Transverse colon (tissue), 4 donors: Measurements from ENCODE around the gene NR4A2. TPM values are rescaled to one million over a fixed set of nuclear protein-coding genes. Genes with fewer than 3 reads are reported as not detected.

Experiments used
- DNase-seq: peaks from one replicate; pipeline ENCODE4 v3.0.0-alpha.2; 2019
- H3K27ac ChIP-seq, 4 donors: fragments of 200-600 bp; sonication (generic); 2 replicates each; pipeline ENCODE4 v1.5.1; 2016 to 2018; ENCODE audit warnings: inconsistent platforms in 4 of 4
- H3K27me3 ChIP-seq: fragments of 200-600 bp; sonication (generic); 2 replicates; pipeline ENCODE4 v1.5.1; 2017; ENCODE audit warnings: inconsistent platforms
- H3K36me3 ChIP-seq, 4 donors: fragments of 200-600 bp; sonication (generic); 2 replicates each; pipeline ENCODE4 v1.5.1; 2017 to 2019; ENCODE audit warnings: inconsistent platforms in 4 of 4
- H3K4me1 ChIP-seq, 4 donors: fragments of 200-600 bp; sonication (generic); 2 replicates each; pipeline ENCODE4 v1.5.1; 2017 to 2020; ENCODE audit warnings: inconsistent platforms in 4 of 4
- H3K4me3 ChIP-seq, 4 donors: fragments of 200-600 bp; sonication (generic); 1 replicate in 1 of 4; 2 replicates in 3 of 4; pipeline versions ENCODE4 v1.5.1 to v1.6.1; 2017 to 2019; ENCODE audit warnings: inconsistent platforms in 4 of 4
- H3K9me3 ChIP-seq, 2 donors: fragments of 200-600 bp; sonication (generic); 2 replicates each; pipeline ENCODE4 v1.5.1; 2017 to 2019; ENCODE audit warnings: inconsistent platforms in 2 of 2
- CTCF ChIP-seq, 5 experiments: fragments of 200-600 bp in 3 of 5; fragments of 450-650 bp in 2 of 5; sonication (generic) in 3 of 5; IDR thresholded peaks; 1 replicate in 2 of 5; 2 replicates in 3 of 5; pipeline ENCODE4 v1.5.1; 2016 to 2017; ENCODE audit warnings: antibody characterized with exemption in 5 of 5, inconsistent platforms in 3 of 5, mild to moderate bottlenecking in 2 of 5, moderate library complexity in 1 of 5
- EP300 ChIP-seq: sonication (generic); formaldehyde crosslinking; IDR thresholded peaks from one replicate; pipeline ENCODE4 v1.6.1; 2017; ENCODE audit warnings: antibody characterized with exemption, low read depth
- POLR2A ChIP-seq: fragments of 450-650 bp; IDR thresholded peaks from one replicate; pipeline ENCODE4 v1.6.1; 2016; ENCODE audit warnings: antibody characterized with exemption, mild to moderate bottlenecking, moderate library complexity
- POLR2AphosphoS5 ChIP-seq, 3 donors: sonication (generic); formaldehyde crosslinking; IDR thresholded peaks; one replicate each; pipeline ENCODE4 v1.6.1; 2016; ENCODE audit warnings: antibody characterized with exemption in 3 of 3
- WGBS, 2 donors: methylation state at CpG; one replicate each; pipeline ENCODE4 v1.1.5; 2018; ENCODE audit warnings: low coverage in 1 of 2; 5-methylcytosine and 5-hydroxymethylcytosine counted together
- in situ Hi-C, 4 donors: fragments of 200-750 bp; cut with MboI; loops; one replicate each; pipeline versions ENCODE4 v1.15.0 to v1.15.1; 2017; ENCODE audit warnings: low sequenced_read_pairs in 3 of 4, low pct_ligation_motif_present in 1 of 4, low pct_unique_long_range_greater_than_20kb in 1 of 4
- intact Hi-C: fragments of 100-400 bp; cut with DNase I; formaldehyde crosslinking; loops from one replicate; pipeline ENCODE4 v1.15.1; 2023; ENCODE audit warnings: low total_unique reads
- total RNA-seq, 4 donors: library from RNA; depleted of rRNA; stranded (reverse); fragments of >200 nt; gene quantifications; one replicate each; pipeline ENCODE4 v1.1.0, GENCODE V29; 2016

NR4A2 gene
- total RNA-seq, 4 donors from 2014 or later: 2.9 to 7.4 (median 4.1) TPM

GRCh38 chr2:156350374-156351142 is 18.0 kb upstream of the NR4A2 start:
- peak overlapping the region in 1 of 4 donors; percentile 29 for H3K27ac ChIP-seq
- DNase-seq: no peak
- TF ChIP-seq CTCF (IDR thresholded peaks at IDR 0.05): no peak
- TF ChIP-seq POLR2AphosphoS5 (IDR thresholded peaks at IDR 0.05): no peak
- TF ChIP-seq EP300: no peak
- no peak for TF ChIP-seq POLR2A
- no peaks in the 10 kb centered on the region for H3K9me3 ChIP-seq
- no peaks in the 10 kb centered on the region for H3K4me1 ChIP-seq
- no peaks in the 10 kb centered on the region for H3K27me3 ChIP-seq
- no peak overlapping the region for H3K4me3 ChIP-seq
- intact Hi-C loops: no loop called here
- WGBS, 2 donors: 77 to 80% methylated on average over 7 of the region's 7 CpGs
- in situ Hi-C loops: no loop called here
- H3K36me3 ChIP-seq: no peaks in the 10 kb centered on the region

GRCh38 chr2:156349605-156350004 is 17.1 kb upstream of the NR4A2 start:
- no peak overlapping the region for H3K4me3 ChIP-seq
- H3K4me1 ChIP-seq: no peaks in the 10 kb centered on the region
- no peaks in the 10 kb centered on the region for H3K36me3 ChIP-seq
- H3K9me3 ChIP-seq: no peaks in the 10 kb centered on the region
- DNase-seq: no peak
- H3K27ac ChIP-seq: no peak overlapping the region
- in situ Hi-C loops: loop anchor here in 3 of 4 donors (10.0 to 25.0 kb wide), 3 partner anchors 45 to 238 kb away; partner anchors contain the start of gene GPD2 (in 2 of the 3)
- no peaks in the 10 kb centered on the region for H3K27me3 ChIP-seq
- TF ChIP-seq POLR2AphosphoS5 (IDR thresholded peaks at IDR 0.05) (no peak), EP300 (no peak), POLR2A (no peak), CTCF (IDR thresholded peaks at IDR 0.05) (no peak)
- intact Hi-C loops: no loop called here

GRCh38 chr2:156349161-156349560 is 16.6 kb upstream of the NR4A2 start:
- no peak for DNase-seq
- Histone ChIP-seq H3K9me3 (no peaks in the 10 kb centered on the region), H3K4me1 (no peaks in the 10 kb centered on the region), H3K27me3 (no peaks in the 10 kb centered on the region), H3K36me3 (no peaks in the 10 kb centered on the region), H3K27ac (no peak overlapping the region), H3K4me3 (no peak overlapping the region)
- in situ Hi-C loops (loop anchor here in 3 of 4 donors (10.0 to 25.0 kb wide), 3 partner anchors 46 to 238 kb away; partner anchors contain the start of gene GPD2 (in 2 of the 3)), intact Hi-C loops (no loop called here)
- no peak for TF ChIP-seq CTCF (IDR thresholded peaks at IDR 0.05)
- TF ChIP-seq POLR2AphosphoS5 (IDR thresholded peaks at IDR 0.05): no peak
- TF ChIP-seq POLR2A: no peak
- TF ChIP-seq EP300: no peak

- intact Hi-C loops (no loop called here), in situ Hi-C loops (loop anchor here in 3 of 4 donors (10.0 to 25.0 kb wide), 3 partner anchors 47 to 240 kb away; partner anchors contain the start of gene GPD2 (in 2 of the 3))
- H3K36me3 ChIP-seq: no peaks in the 10 kb centered on the region
- no peak for DNase-seq
- H3K27me3 ChIP-seq: no peaks in the 10 kb centered on the region
- WGBS, 2 donors: 43 to 60% methylated on average over 2 to 3 of the region's 3 CpGs
- H3K9me3 ChIP-seq: no peaks in the 10 kb centered on the region
- H3K4me3 ChIP-seq: no peak overlapping the region
- no peak for TF ChIP-seq POLR2A
- no peak for TF ChIP-seq EP300
- no peak for TF ChIP-seq POLR2AphosphoS5 (IDR thresholded peaks at IDR 0.05)
- TF ChIP-seq CTCF (IDR thresholded peaks at IDR 0.05): no peak
- peaks cover 0 to 6% (median 4%) of the 10 kb centered on the region in 4 donors for H3K4me1 ChIP-seq
- H3K27ac ChIP-seq: no peak overlapping the region
Measured at GRCh38 chr2:156347431-156347830, 14.9 kb upstream of the NR4A2 start.
